GM12864 (cell line): Measurements from ENCODE around the gene ZNF280C.

Experiments used
- DNase-seq: peaks from one replicate; pipeline ENCODE4 v3.0.0-alpha.2; 2011; ENCODE audit warnings: low read depth
- H3K4me3 ChIP-seq: 2 replicates; pipeline ENCODE4 v1.5.1; 2011; ENCODE audit warnings: mild to moderate bottlenecking, low read depth, low read length, control low read depth
- CTCF ChIP-seq: IDR thresholded peaks from 2 replicates; pipeline ENCODE4 v1.5.1; 2011; ENCODE audit warnings: low read depth, mild to moderate bottlenecking, moderate library complexity, low read length, control low read depth, inconsistent platforms; ENCODE audit errors: missing control alignments

Gene ZNF280C

GRCh38 chrX:130172127-130172845 is 96.4 kb downstream of the ZNF280C start:
- no peak for TF ChIP-seq CTCF
- no peak for DNase-seq
- peak overlapping the region; percentile 80 for H3K4me3 ChIP-seq

DNA sequence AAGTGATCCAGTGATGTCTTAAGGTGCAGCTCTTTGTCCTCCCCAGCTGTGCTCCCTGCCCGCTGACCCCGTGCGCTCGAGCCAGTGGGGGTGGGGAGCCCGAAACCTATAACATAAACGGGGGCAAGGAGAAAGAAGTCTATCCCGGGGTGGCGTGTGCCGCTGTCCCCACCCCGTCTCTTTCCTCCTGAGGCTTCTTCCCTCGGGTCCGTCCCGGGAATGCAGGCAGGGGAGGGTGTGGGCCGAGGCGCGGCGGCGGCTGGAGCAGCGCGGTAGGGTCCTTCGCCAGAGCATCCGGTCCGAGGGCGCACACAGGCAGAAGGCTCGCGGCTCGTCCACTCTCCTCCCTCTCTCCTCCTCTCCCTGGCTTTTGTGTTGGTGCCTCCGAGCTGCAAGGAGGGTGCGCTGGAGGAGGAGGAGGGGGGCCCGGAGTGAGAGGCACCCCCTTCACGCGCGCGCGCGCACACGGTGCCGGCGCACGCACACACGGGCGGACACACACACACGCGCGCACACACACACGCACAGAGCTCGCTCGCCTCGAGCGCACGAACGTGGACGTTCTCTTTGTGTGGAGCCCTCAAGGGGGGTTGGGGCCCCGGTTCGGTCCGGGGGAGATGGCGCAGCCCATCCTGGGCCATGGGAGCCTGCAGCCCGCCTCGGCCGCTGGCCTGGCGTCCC is 97.1 kb downstream of the ZNF280C start, which contains the start of gene RAB33A:
RAB33A (plus strand) TSS at position 517 of the 681 bp plus-strand sequence; CDS start at position 618, 101 bp downstream.
- peak within 1 kb of the TSS; percentile 80 for H3K4me3 ChIP-seq
- no peak for TF ChIP-seq CTCF
- DNase-seq, result no peak

DNA sequence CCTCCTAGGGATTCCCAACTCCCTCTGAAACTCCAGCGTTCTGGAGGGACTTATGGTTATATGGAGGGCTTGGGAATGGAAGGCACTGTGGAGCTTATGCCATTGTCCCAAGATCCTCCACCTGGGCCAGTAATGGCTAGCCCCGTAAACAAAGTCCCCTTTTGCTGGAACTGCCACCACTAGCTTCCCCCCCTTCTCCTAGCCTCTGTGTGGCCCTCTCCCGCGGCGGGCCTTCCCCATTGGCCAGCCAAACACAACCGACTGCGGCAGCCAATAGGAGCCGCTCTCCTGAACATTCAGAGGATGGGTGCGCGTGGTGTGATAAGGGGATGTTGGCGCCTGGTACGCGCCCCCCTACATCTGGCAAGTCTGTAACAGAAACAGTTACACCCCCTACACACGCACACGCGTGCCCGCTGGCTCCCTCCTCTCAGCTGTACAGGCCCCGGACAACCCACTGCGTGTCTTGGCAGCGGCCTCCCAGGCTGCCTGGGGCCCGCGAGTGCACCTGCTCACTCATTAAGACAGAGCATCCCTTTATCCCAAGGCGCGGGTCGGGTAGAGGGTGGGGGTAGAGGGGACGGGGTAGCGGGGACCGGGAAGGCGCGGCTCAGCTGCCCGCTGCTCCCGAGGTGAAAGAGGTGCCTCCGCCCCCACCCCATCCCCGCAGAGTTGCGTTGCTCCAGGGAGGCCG is 97.8 kb downstream of the ZNF280C start:
- peak overlapping the region; percentile 80 for H3K4me3 ChIP-seq
- TF ChIP-seq CTCF, result no peak

DNA sequence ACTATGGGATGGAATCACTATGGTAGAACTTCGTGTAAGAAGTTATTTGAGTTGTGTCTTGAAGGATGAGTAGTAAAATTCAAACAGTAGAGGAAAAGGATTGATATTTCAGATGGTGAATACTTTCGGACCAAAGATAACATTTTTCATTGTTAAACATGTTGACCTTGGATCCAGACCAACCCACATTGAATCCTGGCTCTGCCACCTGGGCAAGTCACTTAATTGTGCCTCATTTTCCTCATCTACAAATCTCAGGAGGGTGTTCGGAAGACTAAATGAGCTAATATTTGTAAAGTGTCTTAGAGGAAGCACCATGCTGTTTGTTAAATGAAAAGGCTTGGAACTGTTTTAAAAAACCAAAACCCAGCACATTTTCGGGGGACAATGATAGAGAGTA is 101.7 kb downstream of the ZNF280C start:
- peak overlapping the region; percentile 85; the same call in 1 of the 2 replicates for H3K4me3 ChIP-seq
- no peak for DNase-seq
- no peak for TF ChIP-seq CTCF

More for the DNA sequence above, 97.8 kb downstream of the ZNF280C start:
- no peak for DNase-seq

GRCh38 chrX:130166503-130166777 is 102.3 kb downstream of the ZNF280C start:
- H3K4me3 ChIP-seq, result peak overlapping the region; percentile 85
- TF ChIP-seq CTCF, result no peak
- DNase-seq, result no peak

DNA sequence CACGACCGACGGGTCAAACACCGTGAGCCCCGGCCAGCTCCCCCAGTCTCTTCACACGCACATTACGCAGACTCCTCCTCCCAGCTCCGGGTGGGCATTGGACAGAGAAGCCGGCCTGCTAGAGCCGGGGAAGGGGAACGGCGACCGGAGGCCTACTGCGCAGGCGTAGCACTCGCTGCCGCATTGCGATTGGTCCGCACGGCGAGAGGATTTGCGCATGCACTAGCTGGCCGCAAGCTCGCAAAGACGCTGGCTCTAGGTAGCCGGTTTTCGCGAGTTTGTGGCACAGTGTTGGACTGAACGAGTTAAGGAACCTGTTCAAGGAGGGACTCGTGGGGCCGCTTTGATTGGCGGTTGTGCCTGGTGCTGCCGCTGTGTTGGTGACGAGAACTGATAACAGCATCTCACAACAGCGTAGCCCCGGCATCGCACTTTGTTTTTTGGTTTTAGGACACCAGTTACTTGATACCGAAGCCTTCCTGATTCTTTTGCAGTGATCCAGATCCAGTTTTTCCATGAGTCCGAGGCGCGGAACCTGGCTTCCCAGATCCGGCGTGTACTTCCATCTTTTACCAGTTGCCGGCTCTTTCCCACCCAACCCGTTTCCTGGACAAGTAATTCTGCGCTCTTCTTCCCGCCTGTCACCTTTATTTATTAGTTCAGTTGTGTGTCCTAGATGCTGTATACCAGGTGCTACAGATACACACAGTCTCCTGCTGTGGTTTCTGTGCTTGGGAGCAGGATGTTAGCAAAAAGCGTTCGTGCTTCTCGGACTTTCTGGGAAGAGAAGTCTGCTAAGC is 102.8 kb downstream of the ZNF280C start, which contains the start of gene AIFM1:
AIFM1 (minus strand) TSS at position 139 of the 800 bp plus-strand sequence. CDS start 185 bp downstream, outside the sequence.
- peak; percentile 87 for DNase-seq
- H3K4me3 ChIP-seq, result peak within 1 kb of the TSS; percentile 85
- TF ChIP-seq CTCF, result no peak
